ENCODE data around the gene MSH3.
"Not testable (repeated sequence)": the region's sequence is repeated elsewhere in the genome, so short reads cannot be mapped to it uniquely, and the experiment has no call there.

The MSH3 gene

DNA sequence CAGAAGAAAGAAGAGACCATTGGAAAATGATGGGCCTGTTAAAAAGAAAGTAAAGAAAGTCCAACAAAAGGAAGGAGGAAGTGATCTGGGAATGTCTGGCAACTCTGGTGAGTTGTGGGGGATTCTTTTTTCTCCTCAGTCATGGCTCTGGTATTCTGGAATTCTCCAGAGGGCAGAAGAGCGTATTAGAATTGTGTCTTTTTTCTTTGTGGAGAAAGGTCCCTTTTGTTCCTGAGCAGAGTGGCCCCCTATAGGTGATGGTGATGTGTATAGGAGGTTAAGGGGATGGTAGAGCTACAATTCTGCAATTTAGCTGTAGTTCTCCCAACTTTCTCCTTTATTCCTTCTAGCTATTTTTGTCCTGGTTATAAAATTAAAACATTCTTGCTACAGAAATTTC lies 2.0 kb downstream of the MSH3 start:
- no peak for DNase-seq (ENCODE audit: low read depth in 2 of 2)

DNA sequence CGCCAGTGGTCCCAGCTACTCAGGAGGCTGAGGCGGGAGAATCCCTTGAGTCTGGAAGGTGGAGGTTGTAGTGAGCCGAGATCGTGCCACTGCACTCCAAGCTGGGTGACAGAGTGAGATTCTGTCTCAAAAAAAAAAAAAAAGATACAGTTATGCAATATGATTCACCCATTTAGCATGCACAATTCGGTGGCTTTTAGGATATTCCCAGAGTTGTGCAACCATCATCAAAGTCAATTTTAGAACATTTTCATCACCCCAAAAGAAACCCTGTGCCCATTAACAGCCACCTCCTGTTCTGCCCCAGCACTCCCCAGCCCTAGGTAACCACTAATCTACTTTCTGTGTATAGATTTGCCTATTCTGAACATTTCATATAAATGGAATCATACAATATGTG lies 4.7 kb downstream of the MSH3 start:
- no peak for DNase-seq (ENCODE audit: low read depth in 2 of 2)

DNA sequence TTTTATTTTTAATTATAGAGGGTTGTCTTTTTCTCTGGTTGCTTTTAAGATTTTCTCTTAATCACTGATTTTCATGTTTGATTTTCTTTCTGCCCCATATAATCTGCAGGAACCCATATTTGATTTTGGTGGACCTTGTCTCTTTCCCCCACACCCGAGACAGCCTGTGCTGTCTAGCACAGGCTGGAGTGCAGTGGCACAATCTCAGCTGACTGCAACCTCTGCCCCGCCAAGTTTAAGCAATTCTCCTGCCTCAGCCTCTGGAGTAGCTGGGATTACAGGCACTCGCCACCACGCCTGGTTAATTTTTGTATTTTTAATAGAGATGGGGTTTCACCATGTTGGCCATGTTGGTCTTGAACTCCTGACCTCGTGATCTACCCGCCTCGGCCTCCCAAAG lies 6.2 kb downstream of the MSH3 start:
- DNase-seq (ENCODE audit: low read depth in 2 of 2) = not testable (repeated sequence)

DNA sequence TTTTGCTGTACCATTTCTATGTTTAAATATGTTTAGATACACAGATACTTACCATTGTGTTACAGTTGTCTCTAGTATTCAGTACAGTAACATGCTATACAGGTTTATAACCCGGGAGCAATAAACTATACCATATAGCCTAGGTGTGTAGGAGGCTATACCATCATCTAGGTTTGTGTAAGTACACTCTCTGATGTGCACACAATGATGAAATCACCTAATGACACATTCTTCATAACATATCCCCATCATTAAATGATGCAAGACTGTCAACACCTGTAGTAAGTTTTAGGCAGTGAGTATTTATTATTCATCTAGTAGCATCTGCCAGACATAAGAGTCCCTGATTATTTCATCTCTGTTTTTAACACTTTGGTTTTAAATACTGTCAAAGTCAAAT lies 7.7 kb downstream of the MSH3 start:
- DNase-seq (ENCODE audit: low read depth in 2 of 2) = no peak

DNA sequence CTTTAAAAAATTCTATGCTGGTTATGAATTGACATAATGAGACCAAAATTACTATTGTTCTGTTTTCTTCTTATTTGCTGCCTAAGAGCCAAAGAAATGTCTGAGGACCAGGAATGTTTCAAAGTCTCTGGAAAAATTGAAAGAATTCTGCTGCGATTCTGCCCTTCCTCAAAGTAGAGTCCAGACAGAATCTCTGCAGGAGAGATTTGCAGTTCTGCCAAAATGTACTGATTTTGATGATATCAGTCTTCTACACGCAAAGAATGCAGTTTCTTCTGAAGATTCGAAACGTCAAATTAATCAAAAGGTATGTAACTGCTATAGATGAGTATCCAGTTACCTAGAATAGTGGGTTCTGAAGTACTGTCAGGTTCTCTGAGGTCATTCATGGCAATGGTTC lies 10.6 kb downstream of the MSH3 start:
- DNase-seq (ENCODE audit: low read depth in 2 of 2) = no peak

DNA sequence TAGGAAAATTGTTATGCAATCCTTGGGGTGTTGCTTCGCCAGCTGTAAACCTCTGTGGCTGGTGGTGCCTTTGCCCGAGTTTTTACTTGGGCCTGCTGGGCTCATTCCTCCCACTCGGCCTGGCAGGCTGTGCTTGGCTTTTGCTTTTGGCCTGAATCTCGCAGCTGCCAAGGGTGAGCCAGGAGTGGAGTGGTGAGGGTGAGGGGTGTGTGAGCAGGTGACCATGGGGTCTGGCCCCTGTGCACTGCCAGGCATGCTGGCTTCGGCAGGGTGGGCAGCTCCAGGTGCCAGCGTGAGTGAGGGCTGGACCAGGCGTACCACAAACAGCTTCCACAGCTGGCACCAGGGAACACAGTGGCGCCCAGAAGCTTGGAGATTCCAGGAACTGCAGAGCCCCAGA lies 12.9 kb downstream of the MSH3 start:
- no peak for DNase-seq (ENCODE audit: low read depth in 2 of 2)

DNA sequence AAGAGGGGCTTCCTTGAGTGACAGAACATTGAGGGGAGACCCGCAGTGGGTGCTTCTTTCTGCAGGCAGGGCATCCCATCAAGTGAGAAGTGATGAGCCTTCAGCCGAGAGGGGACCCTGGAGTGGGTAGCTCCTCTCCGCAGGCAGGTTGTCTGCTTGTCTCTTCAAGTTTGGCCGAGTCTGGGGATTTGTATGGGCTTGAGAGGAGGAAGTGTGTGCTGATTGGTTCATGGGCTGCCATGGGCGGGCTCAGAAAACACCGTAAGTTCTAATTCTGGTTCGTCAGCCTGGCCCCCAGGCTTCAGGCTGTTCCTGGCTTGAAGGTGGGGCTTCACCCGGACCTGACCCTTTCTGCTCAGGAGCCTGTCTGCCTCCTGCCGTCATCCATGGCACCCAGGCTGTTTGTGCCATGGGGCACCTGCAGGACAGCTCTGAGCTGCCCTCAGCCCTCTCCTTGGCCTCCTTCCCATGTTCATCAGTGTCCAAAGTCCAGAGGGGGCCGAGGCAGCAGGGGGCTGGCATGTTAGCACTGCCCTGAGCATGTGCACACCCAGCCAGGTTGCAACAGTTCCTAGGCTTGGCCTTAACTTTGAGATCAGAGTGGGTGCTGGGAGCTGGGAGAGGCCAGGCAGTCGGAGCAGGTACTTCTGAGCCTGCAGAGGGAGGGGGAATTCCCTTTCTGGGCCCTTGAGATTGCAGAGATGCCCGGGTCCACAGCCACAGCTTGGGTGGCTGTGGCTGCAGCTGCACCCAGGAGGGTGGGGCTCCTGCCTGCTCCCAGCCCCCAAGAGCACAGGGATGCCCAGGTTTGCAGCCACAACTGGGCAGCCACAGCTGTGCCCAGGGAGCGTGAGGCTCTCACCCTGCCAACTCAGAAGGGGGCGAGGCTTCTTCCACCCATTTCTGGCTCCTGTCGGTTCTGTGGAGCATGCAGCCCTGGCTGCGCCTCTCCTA lies 13.8 kb downstream of the MSH3 start:
- DNase-seq (ENCODE audit: low read depth in 2 of 2) = no peak

DNA sequence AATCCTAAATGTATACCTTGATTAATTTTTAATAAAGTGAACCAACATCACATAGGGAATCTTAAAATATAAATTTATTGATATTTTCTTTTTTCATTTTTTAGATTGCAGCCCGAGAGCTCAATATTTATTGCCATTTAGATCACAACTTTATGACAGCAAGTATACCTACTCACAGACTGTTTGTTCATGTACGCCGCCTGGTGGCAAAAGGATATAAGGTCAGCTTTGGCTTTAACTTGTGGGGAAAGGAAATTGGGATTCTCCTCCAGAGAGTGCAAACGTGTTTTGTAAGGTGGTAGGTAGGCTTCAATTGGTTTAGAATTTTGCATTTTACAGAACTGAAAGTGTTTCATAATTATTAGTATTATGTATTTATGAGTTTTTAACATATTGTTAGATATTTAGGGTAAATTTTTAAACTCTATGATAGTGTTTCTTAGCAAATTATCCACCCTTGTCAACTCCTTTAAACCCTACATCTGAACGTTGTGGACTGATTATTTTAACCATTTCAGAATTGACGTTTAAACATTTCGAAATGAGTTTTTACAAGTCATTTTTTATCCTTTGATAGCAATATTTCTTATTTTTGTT lies 17.8 kb downstream of the MSH3 start:
- DNase-seq (ENCODE audit: low read depth in 2 of 2) = peak in 1 of 2 donors; percentile 47

DNA sequence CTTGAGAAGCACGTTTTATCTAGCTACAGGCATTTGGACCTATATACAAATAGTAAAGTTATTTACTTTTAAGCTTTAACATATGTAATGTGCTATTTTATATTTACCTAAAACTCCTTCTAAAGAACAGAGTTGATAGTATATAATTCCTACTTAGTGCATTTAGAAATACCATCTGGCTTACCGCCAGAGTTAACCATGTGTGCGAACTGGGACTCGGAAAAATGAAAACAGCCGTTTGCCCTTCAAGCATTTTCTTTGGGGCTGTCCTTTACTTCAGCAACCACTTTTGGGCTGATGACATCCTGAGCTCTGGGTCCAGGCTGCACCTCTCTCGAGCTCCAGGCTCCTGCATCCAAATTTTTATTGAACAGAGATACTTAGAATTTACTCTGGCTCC lies 22.3 kb downstream of the MSH3 start:
- DNase-seq (ENCODE audit: low read depth in 2 of 2) = no peak

DNA sequence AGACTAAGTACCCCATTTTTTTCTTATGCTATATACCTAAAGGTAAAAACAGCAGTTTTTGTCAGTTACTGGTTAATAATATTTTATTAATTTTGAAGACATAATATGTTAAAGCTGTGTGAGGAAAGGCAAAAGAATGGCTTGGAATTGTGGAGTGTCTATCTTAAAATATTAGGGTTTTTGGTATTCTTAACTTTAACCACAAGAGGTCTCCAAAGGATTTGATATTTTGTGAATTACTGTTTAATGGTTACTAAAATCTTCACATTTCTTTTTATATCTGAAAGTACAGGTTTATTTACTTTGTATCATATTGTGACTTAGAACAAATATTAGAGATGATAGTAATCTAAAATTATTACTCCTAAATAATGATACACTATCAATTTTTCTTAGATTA lies 32.3 kb downstream of the MSH3 start:
- no peak for DNase-seq (ENCODE audit: low read depth in 2 of 2)

DNA sequence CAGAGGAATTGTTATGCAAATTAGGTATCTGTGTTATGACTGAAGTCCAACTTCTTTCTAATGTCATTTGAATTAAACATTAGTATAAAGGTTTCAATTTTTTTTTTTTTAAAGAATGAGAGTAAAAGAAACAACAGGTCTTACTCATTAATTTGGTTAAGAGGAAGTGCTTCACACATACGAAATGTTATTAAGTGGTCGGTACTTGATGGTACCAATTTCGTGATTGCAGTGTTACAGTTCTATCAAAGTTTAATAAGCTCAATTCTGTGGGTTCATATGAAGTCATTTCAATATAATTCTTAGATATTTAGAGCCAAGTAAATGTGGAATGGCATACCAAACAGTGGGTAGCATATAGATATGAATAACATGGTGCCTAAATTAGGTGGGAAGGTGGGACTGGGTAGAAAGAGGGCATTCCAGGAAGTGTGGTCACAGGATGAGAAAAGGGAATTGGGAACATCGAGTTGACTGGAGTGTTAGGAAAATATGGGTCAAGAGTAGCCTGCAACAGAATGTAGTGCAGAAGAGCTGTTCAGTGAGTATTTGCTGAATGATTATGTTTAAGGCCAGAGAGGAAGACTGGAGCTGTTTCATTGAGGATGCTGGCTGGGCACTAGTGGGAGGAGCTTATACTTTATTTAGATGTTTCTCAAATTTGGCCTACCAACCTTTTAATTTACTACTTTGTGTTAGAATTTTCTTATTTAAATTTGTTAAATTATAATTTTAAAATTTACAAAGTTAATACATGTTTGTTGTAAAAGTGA lies 34.4 kb downstream of the MSH3 start:
- DNase-seq (ENCODE audit: low read depth in 2 of 2) = no peak

DNA sequence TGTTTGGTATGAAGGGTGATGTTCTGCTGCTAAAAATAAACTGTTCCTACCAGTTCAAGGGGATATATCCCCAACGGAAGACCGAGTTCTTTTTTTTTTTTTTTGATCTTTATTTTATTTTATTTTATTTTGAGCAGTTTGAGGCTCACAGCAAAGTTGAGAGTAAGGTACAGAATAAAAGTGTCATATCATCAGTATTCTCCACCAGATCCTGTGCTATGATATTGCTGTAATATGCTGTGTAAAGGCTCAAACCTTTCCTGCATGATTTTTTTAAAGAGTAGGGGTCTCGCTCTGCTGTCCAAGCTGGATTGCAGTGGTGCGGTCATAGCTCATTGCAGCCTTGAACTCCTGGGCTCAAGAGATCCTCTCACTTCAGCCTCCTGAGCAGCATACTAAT lies 35.2 kb downstream of the MSH3 start:
- DNase-seq (ENCODE audit: low read depth in 2 of 2) = no peak

DNA sequence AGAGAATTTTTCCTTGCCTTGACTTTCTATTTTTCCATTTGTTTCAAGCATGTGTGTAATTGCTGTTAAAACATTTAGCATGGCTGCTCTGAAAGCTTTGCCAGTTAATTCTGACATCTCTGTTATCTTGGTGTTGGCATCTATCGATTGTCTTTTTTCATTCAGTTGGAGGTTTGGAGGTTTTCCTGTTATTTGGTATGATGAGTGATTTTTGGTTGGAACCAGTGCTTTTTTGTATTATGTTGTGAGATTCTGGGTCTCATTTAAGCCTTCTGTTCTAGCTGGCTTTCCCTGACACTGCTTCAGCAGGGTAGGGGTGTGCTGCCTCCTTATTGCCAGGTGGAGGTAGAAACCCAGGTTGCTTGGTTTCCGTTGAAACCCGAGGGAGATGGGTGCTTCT lies 41.2 kb downstream of the MSH3 start:
- DNase-seq (ENCODE audit: low read depth in 2 of 2) = no peak

DNA sequence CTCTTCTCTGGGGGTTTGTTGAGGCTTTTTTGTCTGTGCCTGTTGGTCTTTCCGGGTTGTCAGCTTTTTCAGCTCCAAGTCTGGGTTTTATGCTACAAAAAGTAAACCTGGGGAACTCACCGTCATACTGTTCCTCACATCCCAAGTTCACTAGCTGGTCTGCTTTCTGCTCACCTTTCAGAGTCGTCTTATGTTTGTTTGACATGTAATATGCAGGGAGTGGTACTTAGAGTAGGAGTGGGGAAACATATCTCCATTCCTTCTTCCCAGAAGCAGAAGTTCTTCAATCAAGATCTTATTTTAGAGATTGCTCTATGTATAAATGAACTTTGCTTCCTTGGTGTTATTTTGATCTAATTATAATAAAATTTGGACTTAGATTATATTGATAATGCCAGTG lies 42.0 kb downstream of the MSH3 start:
- DNase-seq (ENCODE audit: low read depth in 2 of 2) = no peak

DNA sequence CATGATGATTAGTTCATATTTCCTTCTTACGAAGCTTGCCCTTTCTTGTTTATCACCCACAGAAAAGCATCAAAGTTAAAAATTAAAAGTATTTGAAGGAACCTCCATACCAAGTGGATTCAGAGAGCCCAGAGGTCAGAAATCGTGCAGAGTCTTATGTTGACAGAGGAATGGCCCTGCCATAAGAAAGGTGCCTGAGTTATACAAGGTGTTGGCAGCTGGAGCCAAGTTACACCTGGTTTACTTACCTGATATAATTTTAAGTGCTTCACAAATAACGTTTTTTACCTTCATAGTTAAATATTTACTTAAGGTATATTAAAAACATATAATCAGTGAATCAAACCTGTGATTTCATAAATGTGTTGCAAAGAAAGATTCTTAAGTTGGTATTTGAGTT lies 42.6 kb downstream of the MSH3 start:
- DNase-seq (ENCODE audit: low read depth in 2 of 2) = no peak

DNA sequence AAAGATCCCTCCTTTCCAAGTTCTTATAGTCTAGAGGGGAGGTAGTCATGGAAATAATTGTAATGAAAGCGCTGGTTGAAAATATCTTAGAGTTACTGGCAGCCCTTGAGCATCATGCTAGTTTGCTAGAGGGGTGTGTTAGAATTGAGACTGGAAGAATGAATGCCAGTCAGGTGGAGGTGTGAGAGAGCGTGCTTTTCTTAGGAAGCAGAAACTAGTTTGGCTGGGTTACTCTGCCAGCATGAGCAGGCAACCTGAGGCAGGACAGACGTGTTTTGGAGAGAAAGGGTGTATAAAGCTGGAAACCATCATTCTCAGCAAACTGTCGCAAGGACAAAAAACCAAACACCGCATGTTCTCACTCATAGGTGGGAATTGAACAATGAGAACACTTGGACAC lies 43.9 kb downstream of the MSH3 start:
- no peak for DNase-seq (ENCODE audit: low read depth in 2 of 2)

DNA sequence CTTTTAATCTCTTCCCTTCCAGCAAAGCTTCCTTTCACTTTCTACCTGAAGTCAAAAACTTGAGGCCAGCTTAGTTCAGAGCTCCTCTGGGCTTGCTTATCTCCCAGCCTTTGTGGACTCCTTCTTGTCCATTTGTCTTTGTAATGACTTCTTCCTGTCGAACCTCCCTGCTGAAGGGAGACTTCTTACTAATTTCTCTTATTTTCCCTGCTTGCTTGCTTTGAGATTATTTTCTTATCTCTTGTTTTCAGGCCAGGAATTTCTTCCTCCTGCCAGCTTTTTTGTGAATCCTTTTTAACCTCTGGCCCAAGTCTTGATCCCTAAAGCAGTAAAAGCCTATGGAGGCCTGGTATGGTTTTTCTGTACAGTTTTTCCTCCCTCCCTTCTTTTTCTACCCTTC lies 47.1 kb downstream of the MSH3 start:
- no peak for DNase-seq (ENCODE audit: low read depth in 2 of 2)

DNA sequence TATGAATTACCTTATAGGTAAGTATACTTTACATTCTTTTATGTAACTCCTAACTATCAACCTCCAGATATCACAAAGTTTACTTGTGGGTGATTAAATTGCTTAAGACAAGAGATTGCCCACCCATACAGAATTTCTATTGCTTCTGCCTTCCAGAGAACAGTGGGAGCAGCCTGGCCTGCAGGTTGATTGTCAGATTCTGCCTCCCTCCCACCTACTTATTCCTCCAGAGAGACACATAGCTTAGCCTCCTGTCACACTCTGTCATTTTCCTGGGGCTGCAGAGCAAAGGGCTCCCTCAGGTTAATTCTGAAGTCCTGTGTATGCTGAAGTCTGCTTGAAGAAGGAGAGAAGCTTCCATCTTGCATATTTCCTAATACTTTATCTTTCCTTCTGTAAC lies 48.8 kb downstream of the MSH3 start:
- DNase-seq (ENCODE audit: low read depth in 2 of 2) = no peak

DNA sequence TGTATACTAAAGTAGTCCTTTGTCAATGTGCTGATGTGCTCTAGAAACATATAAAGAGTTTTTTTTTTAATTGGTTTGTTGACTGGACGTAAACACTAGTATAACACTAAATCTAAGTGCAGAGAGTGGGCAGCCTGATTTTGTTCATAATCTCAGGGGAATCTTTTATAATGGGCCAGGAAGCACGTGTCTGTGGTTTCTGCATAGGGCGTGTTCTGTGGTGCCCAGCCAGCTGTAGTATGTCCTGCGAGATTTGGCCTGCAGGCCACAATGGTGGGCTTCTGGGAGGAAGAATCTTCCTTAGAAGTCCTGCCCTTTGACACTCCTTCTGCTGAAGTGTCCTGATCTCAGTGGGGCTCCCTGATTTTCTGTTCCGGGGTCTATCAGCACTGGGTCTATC lies 49.3 kb downstream of the MSH3 start:
- DNase-seq (ENCODE audit: low read depth in 2 of 2) = no peak

DNA sequence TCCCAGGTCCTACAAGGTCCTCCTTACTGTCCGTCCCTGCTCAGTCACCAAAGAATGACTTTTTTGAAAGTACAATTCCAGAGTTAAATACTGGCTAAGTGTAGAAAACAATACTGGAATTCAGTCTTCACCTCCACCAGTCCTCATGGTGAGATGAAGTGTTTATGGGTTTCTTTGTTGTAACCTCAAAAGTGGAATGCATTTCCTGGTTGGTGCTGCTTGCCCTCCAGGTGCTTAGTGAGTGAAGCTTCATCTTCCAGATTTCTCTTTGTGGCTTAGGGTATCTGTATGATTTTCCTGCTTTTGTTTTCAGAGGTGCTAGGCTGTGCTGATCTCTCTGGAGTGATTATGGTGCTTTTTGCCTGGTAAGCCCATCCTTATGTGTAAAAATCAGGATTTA lies 49.8 kb downstream of the MSH3 start:
- no peak for DNase-seq (ENCODE audit: low read depth in 2 of 2)

DNA sequence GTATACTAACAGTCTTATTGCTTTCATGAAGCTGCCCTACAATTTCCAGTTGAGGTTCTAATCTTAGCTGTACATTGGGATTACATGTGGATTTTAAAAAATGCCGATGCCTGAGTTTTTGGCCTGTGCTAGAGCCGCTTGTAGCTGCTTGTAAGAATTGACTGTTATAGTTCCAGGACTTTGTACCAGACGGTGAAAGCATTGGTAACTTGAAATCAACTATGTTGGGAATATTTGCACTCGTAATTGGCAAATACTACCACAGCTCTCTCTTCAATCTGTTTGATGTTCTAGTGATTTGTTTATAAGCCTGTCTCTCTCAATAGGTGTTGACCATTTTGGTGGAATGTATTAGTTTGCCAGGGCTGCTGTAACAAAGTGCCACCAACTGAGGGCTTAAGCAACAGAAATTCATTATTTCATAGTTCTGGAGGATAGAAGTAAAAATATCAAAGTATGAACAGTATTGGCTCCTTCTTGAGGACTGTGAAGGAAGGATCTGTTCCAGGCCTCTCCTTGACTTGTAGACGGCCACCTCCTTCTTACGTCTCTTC lies 50.8 kb downstream of the MSH3 start:
- no peak for DNase-seq (ENCODE audit: low read depth in 2 of 2)

DNA sequence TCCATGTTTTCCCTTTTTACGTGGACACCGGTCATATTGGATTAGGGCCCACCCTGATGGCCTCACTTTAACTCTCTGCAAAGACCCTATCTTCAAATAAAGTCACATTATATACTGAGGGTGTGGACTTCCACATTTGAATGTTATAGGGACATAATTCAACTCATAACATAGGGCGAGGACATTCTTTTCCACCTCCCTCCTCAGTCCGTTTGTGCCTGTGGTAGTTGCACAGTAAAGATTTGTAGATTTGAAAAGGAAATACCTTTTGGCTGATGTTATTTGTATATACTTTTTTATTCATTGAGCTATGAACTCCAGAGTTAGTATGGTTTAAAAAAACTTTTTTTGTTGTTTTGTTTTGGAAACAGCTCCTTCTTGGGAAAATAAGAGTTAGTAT lies 51.3 kb downstream of the MSH3 start:
- DNase-seq (ENCODE audit: low read depth in 2 of 2) = no peak
